Suppressor macrophage (primary cell): ENCODE results near the gene SDK1.
A peak's percentile ranks its signal among the peaks of the same experiment; 100 is the strongest.

Source experiments
- DNase-seq, 4 experiments: peaks; one replicate each; pipeline ENCODE4 v3.0.0-alpha.2; 2020 to 2022

Gene SDK1

GRCh38 chr7:4189131-4189570 lies 888.1 kb downstream of the SDK1 start:
- no peak for DNase-seq

GRCh38 chr7:4190010-4190981 lies 889.2 kb downstream of the SDK1 start:
- DNase-seq = no peak

GRCh38 chr7:4191046-4191445 lies 890.0 kb downstream of the SDK1 start:
- DNase-seq = no peak

GRCh38 chr7:4191525-4191924 lies 890.5 kb downstream of the SDK1 start:
- DNase-seq = no peak

- DNase-seq = no peak
Observed at GRCh38 chr7:4195660-4196059, 894.6 kb downstream of the SDK1 start.

GRCh38 chr7:4196121-4196819 lies 895.2 kb downstream of the SDK1 start:
- DNase-seq = no peak

GRCh38 chr7:4198301-4198700 lies 897.2 kb downstream of the SDK1 start:
- DNase-seq = no peak

- no peak for DNase-seq
Observed at GRCh38 chr7:4200546-4201094, 899.6 kb downstream of the SDK1 start.

GRCh38 chr7:4201566-4201965 lies 900.5 kb downstream of the SDK1 start:
- DNase-seq = no peak

- no peak for DNase-seq
Observed at GRCh38 chr7:4202154-4202736, 901.2 kb downstream of the SDK1 start.

- DNase-seq = no peak
Observed at GRCh38 chr7:4202954-4203353, 901.9 kb downstream of the SDK1 start.

GRCh38 chr7:4203626-4204512 lies 902.8 kb downstream of the SDK1 start:
- DNase-seq = no peak

- DNase-seq = peak in 1 of 4 experiments; percentile 12
Observed at GRCh38 chr7:4204513-4205165, 903.6 kb downstream of the SDK1 start.

- no peak for DNase-seq
Observed at GRCh38 chr7:4205828-4206227, 904.8 kb downstream of the SDK1 start.

- DNase-seq = no peak
Observed at GRCh38 chr7:4207011-4207410, 906.0 kb downstream of the SDK1 start.

- DNase-seq = no peak
Observed at GRCh38 chr7:4208086-4208485, 907.0 kb downstream of the SDK1 start.

GRCh38 chr7:4208586-4208985 lies 907.5 kb downstream of the SDK1 start:
- DNase-seq = no peak

GRCh38 chr7:4209126-4209525 lies 908.1 kb downstream of the SDK1 start:
- no peak for DNase-seq

GRCh38 chr7:4209966-4210365 lies 908.9 kb downstream of the SDK1 start:
- no peak for DNase-seq

- DNase-seq = no peak
Observed at GRCh38 chr7:4210821-4211220, 909.8 kb downstream of the SDK1 start.

- no peak for DNase-seq
Observed at GRCh38 chr7:4211261-4211660, 910.2 kb downstream of the SDK1 start.
